MM.1S (cell line): ENCODE results near the gene MAP3K8.

Source experiments
- EZH2 ChIP-seq: fragments of 300-600 bp; sonication (generic); optimal IDR thresholded peaks from 2 replicates; pipeline ENCODE3; 2017; ENCODE audit warnings: low read depth, mild to moderate bottlenecking, antibody characterized with exemption, low read length, mixed read lengths
- EZH2phosphoT487 ChIP-seq: fragments of 300-600 bp; sonication (generic); IDR thresholded peaks from 2 replicates; pipeline ENCODE4 v1.6.1; 2018; ENCODE audit warnings: antibody characterized with exemption, low read length
- TF ChIP-seq, protein P1 (sequence below): fragments of 300-600 bp; sonication (generic); IDR thresholded peaks from 2 replicates; pipeline ENCODE4 v1.5.1; 2016; ENCODE audit warnings: antibody characterized with exemption, low read length, mixed read lengths

- TF ChIP-seq EZH2 (no peak), EZH2phosphoT487 (no peak)
- TF ChIP-seq, protein P1, sequence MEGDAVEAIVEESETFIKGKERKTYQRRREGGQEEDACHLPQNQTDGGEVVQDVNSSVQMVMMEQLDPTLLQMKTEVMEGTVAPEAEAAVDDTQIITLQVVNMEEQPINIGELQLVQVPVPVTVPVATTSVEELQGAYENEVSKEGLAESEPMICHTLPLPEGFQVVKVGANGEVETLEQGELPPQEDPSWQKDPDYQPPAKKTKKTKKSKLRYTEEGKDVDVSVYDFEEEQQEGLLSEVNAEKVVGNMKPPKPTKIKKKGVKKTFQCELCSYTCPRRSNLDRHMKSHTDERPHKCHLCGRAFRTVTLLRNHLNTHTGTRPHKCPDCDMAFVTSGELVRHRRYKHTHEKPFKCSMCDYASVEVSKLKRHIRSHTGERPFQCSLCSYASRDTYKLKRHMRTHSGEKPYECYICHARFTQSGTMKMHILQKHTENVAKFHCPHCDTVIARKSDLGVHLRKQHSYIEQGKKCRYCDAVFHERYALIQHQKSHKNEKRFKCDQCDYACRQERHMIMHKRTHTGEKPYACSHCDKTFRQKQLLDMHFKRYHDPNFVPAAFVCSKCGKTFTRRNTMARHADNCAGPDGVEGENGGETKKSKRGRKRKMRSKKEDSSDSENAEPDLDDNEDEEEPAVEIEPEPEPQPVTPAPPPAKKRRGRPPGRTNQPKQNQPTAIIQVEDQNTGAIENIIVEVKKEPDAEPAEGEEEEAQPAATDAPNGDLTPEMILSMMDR = no peak
Measured at GRCh38 chr10:30505543-30506298, 71.7 kb downstream of the MAP3K8 start.
